Coronary artery (tissue), 2 donors: ENCODE data around the gene SPDYE3.
A peak's percentile ranks its signal among the peaks of the same experiment; 100 is the strongest.

Experiments
- DNase-seq: peaks from one replicate; pipeline ENCODE4 v3.0.0-alpha.2; 2017; ENCODE audit warnings: low spot score
- H3K27ac ChIP-seq, 2 donors: fragments of 200-600 bp; sonication (generic); one replicate each; pipeline ENCODE4 v1.5.1; 2016 to 2019
- H3K4me3 ChIP-seq: fragments of 200-600 bp; sonication (generic); 2 replicates; pipeline ENCODE4 v1.5.1; 2016; ENCODE audit warnings: mild to moderate bottlenecking, moderate library complexity
- TF ChIP-seq, protein P1 (sequence below): fragments of 200-600 bp; sonication (generic); IDR thresholded peaks from one replicate; pipeline ENCODE4 v1.5.1; 2019; ENCODE audit warnings: antibody characterized with exemption

Gene SPDYE3

DNA sequence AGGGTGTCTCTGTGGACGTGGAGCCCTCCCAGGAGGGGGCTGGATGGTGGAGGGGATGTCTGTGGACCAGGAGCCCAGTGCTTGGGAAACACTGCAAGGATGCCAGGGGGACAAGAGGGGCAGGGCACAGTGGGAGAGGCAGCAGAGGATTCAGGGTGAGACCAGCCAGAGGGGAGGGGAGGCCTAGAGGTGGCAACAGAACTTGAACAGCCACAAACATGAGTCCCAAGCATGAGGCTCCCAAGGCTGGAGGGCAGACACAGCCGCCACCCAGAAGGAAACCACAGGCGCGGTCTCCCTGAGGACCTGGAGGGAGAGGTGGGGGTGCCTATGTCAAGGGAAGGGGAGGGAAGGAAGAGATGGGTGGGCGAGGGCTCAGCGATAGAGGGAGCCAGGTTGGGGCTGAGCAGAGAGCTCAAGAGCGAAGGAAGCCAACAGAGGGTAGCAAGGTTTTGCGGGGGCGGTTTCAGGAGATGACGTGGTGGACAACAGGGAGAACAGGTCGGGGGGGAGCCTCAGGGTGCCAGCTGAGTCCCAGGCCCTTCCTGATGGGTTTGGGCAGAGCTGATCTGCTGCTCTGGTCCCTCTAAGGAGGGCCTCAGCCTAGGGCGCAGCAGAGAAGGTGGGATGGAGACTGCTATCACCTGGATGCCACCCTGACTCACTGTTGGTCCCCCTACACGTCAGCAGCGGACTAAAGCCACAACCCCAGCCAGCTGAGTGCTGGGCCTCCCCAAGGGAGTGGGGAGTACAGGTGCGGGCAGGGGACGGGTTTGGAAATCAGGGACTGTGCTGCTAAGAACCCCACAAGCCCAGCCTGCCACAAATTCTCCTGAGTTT, 59.1 kb downstream of the SPDYE3 start:
- Histone ChIP-seq H3K4me3 (no peak overlapping the region), H3K27ac (no peak overlapping the region)
- no peak for DNase-seq
- TF ChIP-seq, protein P1, sequence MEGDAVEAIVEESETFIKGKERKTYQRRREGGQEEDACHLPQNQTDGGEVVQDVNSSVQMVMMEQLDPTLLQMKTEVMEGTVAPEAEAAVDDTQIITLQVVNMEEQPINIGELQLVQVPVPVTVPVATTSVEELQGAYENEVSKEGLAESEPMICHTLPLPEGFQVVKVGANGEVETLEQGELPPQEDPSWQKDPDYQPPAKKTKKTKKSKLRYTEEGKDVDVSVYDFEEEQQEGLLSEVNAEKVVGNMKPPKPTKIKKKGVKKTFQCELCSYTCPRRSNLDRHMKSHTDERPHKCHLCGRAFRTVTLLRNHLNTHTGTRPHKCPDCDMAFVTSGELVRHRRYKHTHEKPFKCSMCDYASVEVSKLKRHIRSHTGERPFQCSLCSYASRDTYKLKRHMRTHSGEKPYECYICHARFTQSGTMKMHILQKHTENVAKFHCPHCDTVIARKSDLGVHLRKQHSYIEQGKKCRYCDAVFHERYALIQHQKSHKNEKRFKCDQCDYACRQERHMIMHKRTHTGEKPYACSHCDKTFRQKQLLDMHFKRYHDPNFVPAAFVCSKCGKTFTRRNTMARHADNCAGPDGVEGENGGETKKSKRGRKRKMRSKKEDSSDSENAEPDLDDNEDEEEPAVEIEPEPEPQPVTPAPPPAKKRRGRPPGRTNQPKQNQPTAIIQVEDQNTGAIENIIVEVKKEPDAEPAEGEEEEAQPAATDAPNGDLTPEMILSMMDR: no peak

DNA sequence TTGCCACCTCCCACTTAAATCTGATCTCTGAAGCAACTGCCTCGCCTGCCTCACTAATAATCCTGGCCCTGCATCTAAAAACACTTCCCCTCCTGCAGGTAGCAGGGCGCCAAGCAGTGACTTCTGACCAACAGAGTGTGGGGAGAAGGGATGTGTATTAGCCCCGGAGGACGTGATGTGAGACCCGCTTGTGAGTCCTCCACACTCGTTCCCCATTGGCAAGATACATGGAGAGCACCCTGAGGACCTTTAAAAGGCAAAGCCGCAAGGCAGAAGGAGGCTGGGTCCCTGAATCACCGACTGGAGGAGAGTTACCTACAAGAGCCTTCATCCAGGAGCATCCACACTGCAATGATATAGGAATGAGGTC, 59.7 kb downstream of the SPDYE3 start:
- H3K4me3 ChIP-seq: no peak overlapping the region
- H3K27ac ChIP-seq: no peak overlapping the region
- TF ChIP-seq, protein P1: no peak
- no peak for DNase-seq

DNA sequence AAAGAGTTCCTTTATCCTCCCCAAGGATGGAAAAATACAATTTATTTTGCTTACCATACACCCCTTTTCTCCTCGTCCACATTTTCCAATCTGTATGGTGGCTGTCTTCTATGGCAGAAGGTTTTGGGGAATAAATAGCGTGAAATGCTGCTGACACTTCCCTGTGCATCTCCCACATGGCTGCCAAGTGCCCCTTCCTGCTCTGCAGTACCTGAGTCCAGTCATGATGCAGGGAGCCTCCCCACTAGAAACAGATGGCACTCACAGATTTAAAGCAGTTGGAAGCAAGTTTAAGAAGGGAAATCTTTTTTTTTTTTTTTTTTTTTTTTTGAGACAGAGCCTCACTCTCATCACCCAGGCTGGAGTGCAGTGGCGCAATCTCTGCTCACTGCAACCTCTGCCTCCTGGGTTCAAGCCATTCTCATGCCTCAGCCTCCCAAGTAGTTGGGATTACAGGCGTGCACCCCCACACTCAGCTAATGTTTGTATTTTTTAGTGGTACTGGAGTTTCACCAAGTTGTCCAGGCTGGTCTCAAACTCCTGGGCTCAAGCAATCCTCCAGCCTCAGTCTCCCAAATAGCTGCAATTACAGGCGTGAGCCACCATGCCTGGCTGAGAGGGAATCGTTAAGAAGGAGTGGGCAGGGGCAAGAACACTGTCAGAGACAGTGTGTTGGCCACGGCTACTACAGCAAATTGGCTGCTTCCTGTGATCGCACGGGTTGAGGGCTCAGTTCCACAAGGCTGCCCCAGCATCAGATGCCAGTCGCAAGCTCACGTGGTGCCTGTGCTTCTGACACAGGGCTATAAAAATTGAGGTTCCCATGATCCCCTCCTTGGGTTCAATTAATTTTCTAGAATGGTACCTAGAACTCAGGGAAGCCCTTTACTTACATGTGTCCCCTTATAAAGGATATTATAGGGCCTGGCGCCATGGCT, 60.4 kb downstream of the SPDYE3 start:
- DNase-seq: no peak
- Histone ChIP-seq H3K27ac (peak overlapping the region in 1 of 2 donors; percentile 60), H3K4me3 (no peak overlapping the region)
- TF ChIP-seq, protein P1: no peak

DNA sequence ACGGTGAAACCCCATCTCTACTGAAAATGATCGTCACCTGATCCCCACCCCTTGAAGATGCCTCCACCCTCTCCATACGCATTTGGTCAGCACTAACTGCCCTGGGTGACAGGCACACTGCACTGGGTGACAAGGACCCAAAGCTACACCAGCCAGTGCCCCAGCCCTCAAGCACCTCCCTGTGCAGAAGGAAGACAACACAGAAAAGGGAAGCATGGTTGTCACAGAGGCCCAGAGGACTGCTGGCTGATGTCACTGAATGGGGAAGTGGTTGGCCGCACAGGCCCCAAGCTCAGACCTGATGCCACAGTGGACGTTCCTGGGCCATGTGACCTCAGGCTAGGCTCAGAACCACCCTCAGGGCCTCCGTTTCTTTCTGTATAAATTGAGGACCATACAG, 61.6 kb downstream of the SPDYE3 start:
- H3K27ac ChIP-seq: peak overlapping the region in 1 of 2 donors; percentile 60
- no peak for DNase-seq
- TF ChIP-seq, protein P1: no peak

DNA sequence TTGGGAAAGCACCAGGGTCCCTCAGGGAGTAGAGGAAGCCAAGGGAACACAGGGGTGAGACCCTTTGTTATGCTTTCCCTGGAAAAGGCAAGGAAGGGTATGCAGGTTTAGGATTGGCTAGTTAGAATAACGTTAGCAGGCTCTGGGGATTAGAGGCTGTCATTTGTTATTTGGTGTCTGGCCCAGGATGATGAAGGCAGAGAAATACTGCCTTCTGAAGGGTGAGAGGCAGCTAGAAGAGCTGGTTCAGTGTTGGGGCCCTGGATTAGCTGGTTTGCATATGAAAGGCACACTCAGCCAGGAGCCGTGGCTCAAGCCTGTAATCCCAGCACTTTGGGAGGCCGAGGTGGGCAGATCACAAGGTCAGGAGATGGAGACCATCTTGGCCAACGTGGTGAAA, 62.8 kb downstream of the SPDYE3 start:
- Histone ChIP-seq H3K4me3 (no peak overlapping the region), H3K27ac (no peak overlapping the region)
- TF ChIP-seq, protein P1: no peak
- no peak for DNase-seq

More for the DNA sequence above, 61.6 kb downstream of the SPDYE3 start:
- H3K4me3 ChIP-seq: no peak overlapping the region

DNA sequence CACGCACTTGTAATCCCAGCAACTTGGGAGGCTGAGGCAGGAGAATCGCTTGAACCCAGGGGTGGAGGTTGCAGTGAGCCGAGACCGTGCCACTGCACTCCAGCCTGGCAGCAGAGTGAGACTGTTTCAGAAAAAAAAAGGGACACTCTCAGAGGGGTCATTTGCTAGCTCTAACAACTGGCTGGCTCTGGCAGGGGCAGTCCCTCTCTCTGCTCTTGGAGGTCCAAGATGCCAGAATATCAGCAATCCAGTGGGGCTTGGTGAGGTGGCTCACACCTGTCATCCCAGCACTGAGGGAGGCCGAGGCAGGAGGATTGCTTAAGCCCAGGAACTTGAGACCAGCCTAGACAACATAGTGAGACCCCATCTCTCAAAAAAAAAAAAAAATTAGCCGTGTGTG, 63.2 kb downstream of the SPDYE3 start:
- H3K4me3 ChIP-seq: no peak overlapping the region
- H3K27ac ChIP-seq: no peak overlapping the region
- no peak for DNase-seq
- TF ChIP-seq, protein P1: no peak
